ENCODE measurements around the gene MIOX. TPM values are rescaled to one million over a fixed set of nuclear protein-coding genes. Genes with fewer than 3 reads are reported as not detected.

Gene MIOX
- total and polyA plus RNA-seq, 2 of the 13 experiments (the other 11 are each of a cell fraction or from before 2014, with no cell fraction given), result 1.5 to 2.9 TPM

DNA sequence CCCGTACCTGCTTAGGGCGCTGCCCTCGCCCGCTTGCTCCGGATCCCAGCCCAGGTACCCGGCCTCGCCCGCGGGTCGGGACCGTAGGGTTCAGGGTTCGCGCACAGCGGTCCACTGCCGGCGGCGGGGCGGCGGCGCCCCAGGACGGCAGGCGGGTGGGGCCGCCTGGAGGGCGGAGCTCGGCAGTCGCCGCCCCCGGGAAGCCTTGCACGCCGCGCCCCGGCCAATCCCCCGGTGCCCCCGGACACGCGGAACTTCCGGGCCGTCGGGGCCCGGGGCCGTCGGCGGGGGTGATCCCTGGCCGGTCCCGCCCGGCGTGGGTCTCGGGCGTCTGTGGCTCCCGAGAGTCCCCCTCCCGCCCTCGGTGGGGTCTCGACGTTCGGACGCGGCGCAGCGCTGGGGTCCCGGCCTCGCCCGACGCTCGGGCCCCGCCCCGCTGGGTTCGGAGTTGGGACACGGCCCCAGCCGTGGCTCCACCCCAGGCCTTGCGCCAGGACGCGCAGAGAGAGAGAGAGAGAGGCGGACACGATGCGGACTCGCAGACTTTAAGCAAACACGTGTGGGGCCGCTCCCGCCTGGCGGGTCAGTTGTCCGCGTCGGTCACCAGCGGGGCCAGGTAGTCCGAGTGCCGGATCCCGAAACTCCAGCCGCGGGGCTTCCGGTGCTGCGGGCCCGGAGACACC is 43.4 kb downstream of the MIOX start, which contains the start of gene TYMP (continued):
- no peak for TF ChIP-seq HOMEZ (CRISPR knock-in tag; IDR thresholded peaks at IDR 0.05; ENCODE audit: low read depth)
- TF ChIP-seq ZNF10 (CRISPR knock-in tag; IDR thresholded peaks at IDR 0.05; ENCODE audit: borderline replicate concordance, low read depth), result no peak
- no peak for TF ChIP-seq SOX13 (IDR thresholded peaks at IDR 0.05)
- TF ChIP-seq SOX13 (CRISPR knock-in tag; conservative IDR thresholded peaks at IDR 0.05 in 1 of 2, IDR thresholded peaks at IDR 0.05 in 1 of 2), result no peak
- TF ChIP-seq PTBP1 (IDR thresholded peaks at IDR 0.05; ENCODE audit: low read depth, low read length, poor library complexity, severe bottlenecking), result no peak
- no peak for TF ChIP-seq SRSF9 (IDR thresholded peaks at IDR 0.05; ENCODE audit: borderline replicate concordance, insufficient read depth, low read depth, low read length, poor library complexity, severe bottlenecking)
- TF ChIP-seq ARID2 (CRISPR knock-in tag; IDR thresholded peaks at IDR 0.05; ENCODE audit: borderline replicate concordance), result no peak
- 0 out of 2 replicates have a peak, but pooled peaks have one; percentile 25 for TF ChIP-seq SP2 (CRISPR knock-in tag; IDR thresholded peaks at IDR 0.05)
- TF ChIP-seq ARID5B (CRISPR knock-in tag; IDR thresholded peaks at IDR 0.05), result 0 out of 2 replicates have a peak, but pooled peaks have one; percentile 32
- no peak for TF ChIP-seq THYN1 (CRISPR knock-in tag; IDR thresholded peaks at IDR 0.05; ENCODE audit: borderline replicate concordance, low read depth)
- TF ChIP-seq ZNF407 (CRISPR knock-in tag; IDR thresholded peaks at IDR 0.05; ENCODE audit: not compliant biosample characterization), result no peak
